HG02840 (cell line): ENCODE results near the gene ANXA5.
A peak's percentile ranks its signal among the peaks of the same experiment; 100 is the strongest.

Experiments used
- ATAC-seq: cut with Tn5 transposase; IDR thresholded peaks from one replicate; pipeline ENCODE4 v1.9.1; 2021; ENCODE audit warnings: mild to moderate bottlenecking, moderate library complexity, moderate number of reproducible peaks; ENCODE audit not compliant: unreplicated experiment, low FRiP score

ANXA5 gene

GRCh38 chr4:121712001-121712651, 15.3 kb upstream of the ANXA5 start:
- ATAC-seq, result no peak

GRCh38 chr4:121711263-121712000, 14.7 kb upstream of the ANXA5 start:
- peak; percentile 91 for ATAC-seq

DNA sequence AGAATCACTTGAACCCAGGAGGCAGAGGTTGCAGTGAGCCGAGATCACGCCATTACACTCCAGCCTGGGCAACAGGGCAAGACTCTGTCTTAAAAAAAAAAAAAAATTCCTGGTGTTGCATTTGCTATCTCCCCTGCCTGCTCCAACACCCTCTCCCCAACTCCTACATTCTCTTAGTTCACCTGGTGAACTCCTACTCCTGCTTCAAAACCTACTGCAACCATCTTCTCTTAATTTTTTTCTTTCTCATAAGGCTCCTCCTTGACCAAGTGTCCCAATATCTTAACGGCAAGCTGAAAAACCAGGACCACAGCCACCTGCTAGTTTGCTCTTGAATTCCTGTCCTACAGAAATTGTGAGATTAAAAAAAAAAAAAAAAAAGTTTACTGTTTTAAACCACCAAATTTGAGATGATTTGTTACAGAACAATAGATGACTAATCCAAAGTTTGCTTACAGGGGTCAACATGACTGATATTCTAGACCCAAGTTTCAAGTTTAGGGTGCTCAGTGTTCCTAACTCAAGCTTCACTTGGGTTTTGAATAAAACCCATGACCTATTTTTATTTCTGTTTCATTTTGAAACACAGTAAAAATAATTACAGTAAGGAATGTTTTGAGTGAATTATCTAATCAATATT, 13.1 kb upstream of the ANXA5 start:
- ATAC-seq, result no peak

GRCh38 chr4:121707344-121707743, 10.6 kb upstream of the ANXA5 start:
- ATAC-seq, result no peak

DNA sequence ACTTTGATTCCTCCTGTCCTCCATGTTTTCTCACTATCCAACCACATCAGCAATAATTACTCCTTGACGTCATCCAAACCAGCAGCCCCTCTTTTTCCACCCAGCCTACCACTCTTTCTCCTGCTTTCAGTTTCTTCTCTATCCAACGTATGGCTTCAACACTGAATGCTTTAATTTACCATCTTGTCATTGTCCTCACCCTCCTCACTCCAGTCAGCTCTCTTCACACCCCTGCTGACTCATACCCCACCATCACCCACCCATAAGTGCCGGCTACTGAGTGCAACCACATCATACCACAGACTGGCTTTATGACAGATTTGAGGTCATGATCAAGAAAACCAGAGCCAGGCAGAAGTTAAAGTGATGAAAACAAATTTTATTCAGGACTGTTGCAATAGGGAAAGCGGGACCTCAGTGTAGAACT, 9.8 kb upstream of the ANXA5 start:
- ATAC-seq, result no peak

DNA sequence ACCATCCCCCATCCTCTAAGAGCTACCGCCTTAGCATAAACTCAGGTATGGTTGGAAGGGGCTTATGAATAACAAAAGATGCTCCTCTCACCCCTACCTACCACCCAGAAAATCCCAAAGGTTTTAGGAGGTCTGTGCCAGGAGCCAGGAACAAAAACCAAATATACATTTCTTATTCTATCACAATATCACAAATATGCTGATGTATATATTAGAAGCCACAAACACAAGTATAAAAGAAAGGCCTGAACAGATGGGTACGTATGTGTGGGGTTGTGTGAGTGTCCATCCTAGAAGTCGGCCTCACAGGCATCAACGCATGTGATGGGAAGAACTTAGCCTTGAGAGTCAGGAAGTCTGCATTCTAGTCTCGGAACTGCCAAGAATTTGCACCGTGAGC, 8.7 kb upstream of the ANXA5 start:
- no peak for ATAC-seq

- ATAC-seq, result no peak
These were observed 5.4 kb upstream of the ANXA5 start for GRCh38 chr4:121702136-121702535.

GRCh38 chr4:121701263-121701662, 4.5 kb upstream of the ANXA5 start:
- no peak for ATAC-seq

GRCh38 chr4:121698236-121698671, 1.5 kb upstream of the ANXA5 start:
- ATAC-seq, result no peak

GRCh38 chr4:121697564-121697963, 784 bp upstream of the ANXA5 start:
- no peak for ATAC-seq

DNA sequence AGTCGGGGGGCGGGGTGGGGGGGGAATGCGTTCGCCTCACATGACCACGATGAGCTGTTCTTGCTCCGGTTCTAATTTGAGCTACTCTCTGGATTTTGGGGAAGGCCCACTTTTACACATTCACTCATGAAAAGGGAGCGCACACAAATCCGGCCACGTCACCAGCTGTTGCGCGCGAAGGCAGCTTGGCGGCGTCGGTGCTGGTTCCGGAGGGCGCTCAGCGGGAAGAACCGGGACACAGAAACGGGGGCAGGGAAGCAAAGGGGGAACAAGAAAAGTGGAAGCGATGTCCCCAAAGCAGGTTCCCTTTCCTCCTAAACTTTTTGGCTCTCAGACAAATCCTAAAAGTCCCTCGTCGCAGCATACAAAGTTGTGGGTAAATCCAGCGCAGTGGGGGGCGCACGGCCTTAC, 605 bp downstream of the ANXA5 start:
- peak; percentile 20 for ATAC-seq

DNA sequence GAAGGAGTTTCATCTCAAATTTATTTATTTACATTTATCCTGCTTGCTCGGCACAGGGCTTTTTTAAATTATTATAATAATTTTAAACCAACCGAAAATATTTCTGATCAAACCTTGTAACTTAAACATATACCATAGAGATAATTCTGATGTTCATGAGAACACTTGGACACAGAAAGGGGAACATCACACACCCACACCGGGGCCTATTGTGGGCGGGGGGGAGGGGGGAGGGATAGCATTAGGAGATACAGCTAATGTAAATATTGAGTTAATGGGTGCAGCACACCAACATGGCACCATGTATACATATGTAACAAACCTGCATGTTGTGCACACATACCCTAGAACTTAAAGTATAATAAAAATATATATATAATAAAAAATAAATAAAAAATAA, 2.9 kb downstream of the ANXA5 start:
- ATAC-seq, result no peak

DNA sequence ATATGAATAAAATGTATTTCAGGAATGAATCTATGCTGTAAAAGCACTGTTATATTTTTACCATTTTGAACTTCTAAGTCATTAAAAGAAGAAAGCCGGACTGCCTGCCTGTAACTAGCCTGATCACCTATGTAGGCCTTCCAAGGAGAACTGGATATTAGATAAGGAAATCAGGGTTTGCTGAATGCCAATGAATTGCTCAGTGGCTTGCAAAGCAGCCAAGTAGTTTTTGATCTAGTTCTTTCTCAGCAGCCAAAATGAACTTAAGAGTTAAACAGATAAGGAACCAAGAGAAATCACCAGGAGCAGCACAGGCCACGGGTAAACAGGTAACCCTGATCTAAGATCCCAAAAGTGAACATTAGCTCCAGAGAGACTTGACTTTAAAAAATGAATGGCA, 3.3 kb downstream of the ANXA5 start:
- ATAC-seq, result no peak

DNA sequence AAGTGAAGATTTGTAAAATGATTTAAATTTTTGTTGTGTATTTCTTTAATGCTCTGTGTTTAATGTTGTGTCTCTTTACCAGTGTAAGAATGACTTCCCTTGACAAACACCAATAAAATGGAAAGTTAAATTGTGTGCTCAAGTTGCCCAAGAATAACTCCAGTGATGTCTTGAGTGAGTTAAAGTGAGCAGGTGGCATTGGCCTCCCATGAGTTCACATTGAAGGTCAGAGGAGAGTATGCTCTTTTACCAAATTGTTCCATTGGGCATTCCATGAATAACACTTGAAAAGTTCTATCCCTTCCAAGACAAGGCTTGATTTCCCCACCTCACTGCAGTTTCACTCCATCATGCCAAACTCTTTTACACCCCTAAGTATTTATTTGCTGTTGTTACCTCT, 4.5 kb downstream of the ANXA5 start:
- no peak for ATAC-seq

DNA sequence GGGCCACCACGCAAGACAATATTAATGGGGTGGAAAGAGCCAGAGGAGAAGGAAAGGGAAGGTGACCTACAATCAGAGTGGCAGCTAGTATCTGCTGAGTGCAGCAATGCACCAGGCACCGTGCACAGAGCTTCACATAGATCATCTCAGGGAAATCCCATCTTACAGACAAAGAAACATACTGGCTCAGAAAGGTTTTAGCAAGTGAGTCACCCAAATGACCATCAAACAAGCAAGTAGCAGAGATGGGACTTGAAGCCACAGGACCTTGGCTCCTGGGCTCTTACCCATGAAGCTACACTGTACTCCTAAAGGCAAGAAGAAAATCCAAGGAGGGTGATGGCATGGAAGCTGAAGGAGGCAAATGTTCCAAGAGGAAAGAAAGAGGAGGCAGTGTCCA, 6.8 kb downstream of the ANXA5 start:
- ATAC-seq, result no peak

- ATAC-seq, result no peak
These were observed 8.1 kb downstream of the ANXA5 start for GRCh38 chr4:121688701-121689100.

DNA sequence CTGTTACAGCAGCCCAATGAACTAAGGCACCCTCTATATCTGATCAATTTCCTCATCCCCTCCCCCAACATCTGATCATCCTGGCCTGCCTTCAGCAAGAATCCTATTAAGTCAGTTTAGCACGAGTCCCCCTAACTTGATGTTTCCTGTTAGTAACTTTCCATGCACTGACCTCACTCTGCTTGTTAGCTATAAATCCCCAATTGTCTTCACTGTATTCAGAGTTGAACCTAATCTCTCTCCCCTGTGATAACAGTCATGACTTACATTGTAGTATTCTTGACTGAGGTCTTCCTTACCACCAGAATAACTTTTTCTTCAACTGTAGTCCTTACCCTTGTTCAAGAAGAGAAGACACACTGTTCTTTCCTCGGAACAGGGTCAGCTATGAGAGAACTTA, 8.5 kb downstream of the ANXA5 start:
- no peak for ATAC-seq

GRCh38 chr4:121686255-121686654, 10.5 kb downstream of the ANXA5 start:
- no peak for ATAC-seq

GRCh38 chr4:121685257-121685656, 11.5 kb downstream of the ANXA5 start:
- no peak for ATAC-seq

DNA sequence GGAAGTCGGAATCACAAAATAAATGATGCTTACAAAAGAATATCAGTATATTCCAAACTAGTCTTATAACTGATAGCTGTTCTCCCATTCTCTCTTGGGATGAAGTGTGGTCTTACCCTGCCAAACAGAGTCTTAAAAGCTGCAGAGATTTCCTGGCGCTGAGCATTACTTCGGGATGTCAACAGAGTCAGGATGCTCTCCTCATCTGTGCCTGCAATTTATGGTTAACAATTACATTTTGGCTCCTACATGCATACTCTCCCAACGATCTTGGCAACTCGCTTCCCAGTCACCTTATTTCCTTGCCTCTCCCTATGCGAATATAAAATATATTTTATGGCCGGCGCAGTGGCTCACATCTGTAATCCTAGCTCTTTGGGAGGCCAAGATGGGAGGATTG, 12.2 kb downstream of the ANXA5 start:
- ATAC-seq, result no peak

GRCh38 chr4:121684016-121684415, 12.8 kb downstream of the ANXA5 start:
- no peak for ATAC-seq

- ATAC-seq, result no peak
These were observed 16.2 kb downstream of the ANXA5 start for GRCh38 chr4:121680571-121680970.
